GM15510 (cell line): Measurements from ENCODE around the gene SOBP.

Source experiments
- POLR2A ChIP-seq: IDR thresholded peaks from 3 replicates; pipeline ENCODE4 v1.6.1; 2011; ENCODE audit warnings: borderline replicate concordance; ENCODE audit not compliant: insufficient read length; ENCODE audit errors: extremely low read depth

Gene SOBP

DNA sequence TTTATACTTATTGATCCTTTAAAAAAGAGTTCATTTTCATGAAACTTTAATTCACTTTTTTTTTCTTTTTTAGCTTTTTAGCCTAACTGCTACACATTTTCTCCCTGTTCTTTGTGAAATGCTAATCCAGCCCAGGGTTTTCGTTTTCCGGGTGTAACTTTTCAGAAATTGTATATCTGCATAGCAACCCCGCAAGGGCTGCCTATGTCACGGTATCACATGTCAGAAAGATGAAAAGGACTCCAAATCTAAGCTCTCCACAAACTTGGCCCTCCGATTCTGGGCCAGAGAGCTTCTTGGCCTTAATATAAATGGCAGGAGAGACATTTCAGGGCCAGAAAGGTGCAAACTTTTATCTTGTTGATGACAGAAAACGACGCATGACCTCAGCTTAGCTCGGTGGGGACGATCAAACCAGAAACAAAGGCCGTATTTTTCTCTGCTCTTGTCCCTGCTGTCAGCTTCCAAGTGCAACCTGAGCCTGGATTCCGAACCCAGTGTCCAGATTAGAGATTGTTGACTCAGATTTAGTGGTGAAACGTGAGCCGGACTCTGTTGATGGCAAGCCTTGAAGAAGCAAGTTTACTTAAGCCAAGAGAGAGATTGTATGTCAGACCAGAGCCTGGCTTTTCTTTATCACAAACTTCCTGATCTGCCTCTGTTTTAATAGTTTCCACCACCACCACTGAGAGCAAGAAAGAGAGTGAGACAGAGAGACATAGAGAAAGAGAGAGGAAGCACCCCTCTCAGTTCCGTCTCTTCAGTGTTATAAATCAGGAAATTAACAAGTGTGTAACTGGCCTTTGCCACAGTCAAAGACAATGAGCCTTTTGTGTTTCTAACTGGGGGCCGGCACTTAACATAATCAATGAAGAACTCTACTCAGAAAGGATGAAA is 176.4 kb downstream of the SOBP start:
- TF ChIP-seq POLR2A, result no peak

DNA sequence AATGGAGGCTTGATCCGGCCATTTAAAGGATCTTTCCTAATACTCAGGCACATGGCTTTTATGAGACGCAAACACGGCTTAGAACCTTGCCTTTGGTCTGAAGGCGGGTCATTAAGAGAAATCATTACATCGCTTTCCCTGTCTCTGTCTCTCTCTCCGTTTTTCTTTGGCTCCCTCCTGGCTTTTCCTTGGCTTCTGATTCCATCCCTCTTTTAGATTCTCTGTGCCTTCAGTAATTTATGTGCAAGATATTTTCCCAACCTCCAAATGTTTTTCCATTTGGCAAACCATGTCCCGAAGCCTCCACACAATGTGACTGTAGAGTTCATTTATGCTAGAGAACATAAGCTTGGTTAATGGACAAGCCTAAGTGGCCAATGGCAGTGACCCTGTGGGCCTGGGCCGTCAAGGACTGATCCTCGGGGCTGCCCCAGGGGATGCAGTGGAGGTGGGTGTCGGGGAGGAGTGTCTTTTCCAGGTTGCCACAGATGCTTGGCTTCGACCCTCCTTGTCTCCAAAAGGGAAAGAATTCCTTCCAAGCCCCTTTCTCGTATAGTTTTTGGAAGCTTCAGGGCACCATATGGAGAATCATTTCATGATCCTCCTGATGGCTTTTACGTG is 177.2 kb downstream of the SOBP start:
- no peak for TF ChIP-seq POLR2A

DNA sequence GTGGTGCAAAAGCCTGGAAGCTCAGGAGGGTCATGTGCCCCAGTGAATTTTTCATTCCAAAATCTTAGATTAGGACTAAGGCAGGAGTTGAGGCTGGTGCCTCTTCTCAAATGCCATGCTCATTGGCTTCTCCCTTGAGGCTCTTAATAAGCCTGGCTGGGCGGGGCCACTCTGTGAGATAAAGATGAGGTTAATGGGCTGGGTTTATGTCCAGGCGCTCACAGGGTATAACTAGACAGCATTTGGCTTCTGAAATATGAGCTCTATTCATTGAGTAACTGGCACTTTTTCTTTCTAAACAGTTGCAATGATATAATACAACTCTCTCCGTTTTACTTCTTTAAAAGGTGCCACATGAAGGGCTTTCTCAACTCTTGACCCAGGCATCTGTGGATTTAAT is 177.9 kb downstream of the SOBP start:
- TF ChIP-seq POLR2A, result no peak

DNA sequence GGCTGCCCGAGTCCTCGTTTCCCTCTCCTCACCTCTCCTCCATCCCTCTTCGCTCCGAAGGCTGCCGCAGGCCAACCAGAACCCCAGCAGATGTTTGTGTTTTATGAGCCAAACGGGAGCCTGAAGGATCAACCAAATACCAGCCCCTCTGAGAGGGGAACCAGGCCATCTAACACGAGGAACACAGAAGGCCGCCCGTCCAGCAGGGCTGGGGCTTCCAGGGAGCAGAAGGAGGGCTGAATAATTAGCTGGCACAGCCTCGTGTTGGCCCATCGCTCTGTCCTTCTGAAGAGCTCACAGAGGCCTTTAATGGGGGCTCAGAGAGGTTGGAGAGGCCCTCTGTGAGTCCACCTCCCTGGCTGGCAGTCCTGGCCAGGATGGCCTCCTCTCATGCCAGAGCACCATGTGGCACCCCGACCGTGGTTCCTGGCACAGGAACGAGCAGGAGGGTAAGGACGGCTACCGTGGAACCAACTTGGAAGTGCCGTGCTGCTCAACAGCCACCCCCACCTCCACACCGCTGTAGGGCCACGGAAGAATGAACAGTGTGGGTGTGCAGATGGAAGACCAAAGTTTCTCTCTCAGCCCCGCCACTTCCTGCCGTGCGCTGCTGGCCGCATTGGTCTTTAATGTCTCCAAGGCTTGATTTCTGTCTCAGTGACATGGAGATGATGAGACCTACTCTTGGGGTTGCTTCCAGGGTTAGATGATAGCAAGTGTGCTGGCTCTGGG is 179.0 kb downstream of the SOBP start:
- TF ChIP-seq POLR2A, result no peak

DNA sequence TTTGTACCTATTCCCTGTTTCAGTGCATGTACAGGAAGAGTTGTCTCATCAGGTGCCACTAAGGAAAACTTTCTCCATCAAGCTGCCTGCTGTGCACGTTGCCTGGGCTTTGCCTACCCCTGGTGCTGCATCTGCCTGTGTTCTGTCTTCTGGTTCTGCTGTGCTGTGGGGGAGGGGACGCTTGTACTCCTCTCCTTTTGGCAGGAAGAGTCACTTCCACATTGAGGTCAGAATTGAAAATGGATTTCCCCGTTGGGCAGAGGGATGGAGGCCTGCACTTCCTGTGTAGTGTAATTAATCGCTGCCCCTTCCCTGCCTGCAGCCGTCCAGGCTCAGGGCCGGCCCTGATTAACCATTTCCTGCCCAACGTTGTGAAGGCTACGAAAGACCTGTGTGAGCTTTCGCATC is 180.9 kb downstream of the SOBP start:
- no peak for TF ChIP-seq POLR2A

DNA sequence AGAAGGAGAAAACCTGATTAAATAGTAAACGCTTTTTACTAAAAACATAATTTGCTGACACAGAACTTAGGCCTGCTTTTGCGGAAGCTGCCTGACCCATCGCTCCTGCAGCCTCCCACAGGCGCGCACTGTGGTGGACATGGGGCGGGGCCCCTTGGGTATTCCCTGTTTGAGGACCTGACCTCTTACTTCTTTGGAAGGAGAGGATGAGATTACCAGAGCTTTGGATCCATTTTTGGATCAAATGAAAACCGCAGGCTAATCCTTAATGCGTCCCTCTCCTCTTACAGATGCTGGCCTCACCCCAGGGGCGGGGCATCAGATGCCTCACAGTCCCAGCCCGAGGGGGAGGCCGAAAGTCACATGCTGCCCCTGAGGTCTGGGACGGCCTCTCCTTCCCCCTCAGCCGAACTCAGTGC is 183.2 kb downstream of the SOBP start:
- TF ChIP-seq POLR2A, result no peak

DNA sequence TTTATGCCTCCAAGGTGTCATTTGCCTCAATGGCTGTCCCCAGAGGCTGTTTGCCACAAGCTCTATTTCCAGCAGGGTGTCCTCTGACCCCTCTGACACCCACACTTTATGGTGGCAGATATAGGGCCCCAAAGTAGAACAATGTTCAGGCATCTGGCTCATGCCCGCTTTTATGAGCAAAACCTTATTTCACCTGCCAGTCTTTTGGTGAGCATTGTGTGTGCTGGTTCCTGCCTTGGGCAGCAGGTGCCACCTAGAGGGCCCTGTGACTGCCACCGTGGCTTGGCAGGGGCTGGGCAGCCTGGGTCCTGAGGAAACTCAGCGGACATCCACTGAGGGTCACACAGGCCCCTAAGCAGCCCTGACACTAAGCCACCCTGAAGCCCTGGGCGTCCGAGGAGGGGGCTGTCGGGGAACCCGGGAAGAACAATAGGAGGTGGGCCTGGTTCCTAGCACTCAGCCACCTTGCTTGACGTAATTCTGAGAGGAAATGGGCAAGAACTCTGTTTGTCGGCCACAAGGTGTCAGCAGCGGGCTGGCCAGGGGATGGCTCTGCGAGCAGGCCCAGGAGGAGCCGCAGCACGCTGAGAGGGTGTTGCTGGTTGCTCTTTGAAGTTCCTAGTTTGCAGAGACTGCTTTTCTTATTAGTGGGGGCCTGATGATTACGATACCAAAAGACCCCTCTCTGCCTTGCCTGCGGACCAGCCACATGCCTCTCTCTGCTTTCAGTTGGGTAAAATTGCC is 185.2 kb downstream of the SOBP start:
- no peak for TF ChIP-seq POLR2A

DNA sequence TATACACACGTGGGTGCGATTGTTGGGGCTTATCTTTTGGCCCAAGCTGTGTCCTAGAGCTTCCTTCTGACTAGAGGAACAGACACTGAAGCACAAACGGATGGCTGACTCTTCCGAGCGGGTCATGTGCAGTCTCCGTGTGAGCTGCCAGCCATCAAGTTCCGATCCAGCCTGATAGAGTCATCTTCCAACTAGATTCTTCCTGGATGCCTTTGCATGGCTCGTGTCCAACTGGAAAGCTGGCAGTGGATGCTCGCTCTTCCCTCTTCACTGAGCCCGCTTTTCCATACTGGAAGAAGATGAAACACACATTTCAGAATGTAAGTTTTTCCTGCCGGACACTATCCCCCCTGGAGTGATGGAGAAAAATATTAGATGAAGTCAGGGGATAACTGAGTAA is 186.1 kb downstream of the SOBP start:
- no peak for TF ChIP-seq POLR2A

DNA sequence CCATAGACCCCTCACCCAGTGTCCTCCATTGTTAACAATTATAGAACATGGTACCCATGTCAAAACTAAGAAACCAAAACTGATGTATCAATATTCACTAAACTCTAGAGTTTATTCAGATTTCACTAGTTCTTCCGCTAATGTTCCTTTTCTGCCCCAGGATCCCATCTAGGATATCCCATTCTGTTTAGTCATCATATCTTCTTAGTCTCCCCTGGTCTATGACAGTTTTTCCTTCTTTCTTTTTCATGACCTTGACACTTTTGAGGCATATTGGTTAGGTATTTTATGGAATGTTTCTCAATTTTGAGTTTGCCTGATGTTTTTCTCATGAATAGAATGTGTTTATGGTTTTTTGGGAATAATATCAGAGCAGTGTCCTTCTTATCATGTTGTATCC is 187.5 kb downstream of the SOBP start:
- no peak for TF ChIP-seq POLR2A

DNA sequence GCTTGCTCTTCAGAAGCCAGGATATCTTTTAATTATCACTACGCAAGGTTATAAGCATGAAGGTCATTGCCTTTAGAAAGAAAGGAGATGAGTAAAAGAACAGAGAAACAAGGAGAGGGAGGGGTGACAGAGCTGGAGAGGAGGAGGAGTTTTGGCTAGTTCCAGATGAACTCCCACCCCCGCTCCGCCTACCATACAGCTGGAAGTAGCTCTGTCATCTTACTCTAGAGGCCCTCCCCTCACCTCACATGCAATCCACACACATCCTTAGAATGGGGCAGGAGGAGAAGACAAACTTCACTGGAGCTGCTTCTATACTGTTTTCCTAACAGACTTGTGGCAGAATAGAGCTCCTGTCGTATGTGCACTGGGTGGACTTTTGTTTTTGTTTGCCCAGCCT is 189.5 kb downstream of the SOBP start:
- TF ChIP-seq POLR2A, result no peak

DNA sequence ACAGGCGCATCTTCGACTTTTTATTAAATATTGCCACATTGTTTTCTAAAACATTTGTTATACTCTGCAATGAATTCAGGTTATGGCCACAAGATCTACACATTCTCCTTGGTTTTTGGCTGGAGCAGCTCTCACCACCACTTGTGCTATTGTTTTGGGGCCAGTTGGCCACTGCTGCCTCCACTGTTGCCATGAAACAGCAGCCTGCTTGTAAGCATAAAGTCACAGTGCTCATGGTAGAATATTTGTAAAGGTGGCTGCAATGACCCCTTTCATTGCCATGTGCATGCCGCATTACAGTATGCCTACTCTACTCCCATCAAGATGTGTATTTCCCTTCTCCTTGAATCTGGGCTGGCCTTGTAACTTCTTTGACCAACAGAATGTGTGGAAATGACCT is 192.8 kb downstream of the SOBP start:
- no peak for TF ChIP-seq POLR2A

DNA sequence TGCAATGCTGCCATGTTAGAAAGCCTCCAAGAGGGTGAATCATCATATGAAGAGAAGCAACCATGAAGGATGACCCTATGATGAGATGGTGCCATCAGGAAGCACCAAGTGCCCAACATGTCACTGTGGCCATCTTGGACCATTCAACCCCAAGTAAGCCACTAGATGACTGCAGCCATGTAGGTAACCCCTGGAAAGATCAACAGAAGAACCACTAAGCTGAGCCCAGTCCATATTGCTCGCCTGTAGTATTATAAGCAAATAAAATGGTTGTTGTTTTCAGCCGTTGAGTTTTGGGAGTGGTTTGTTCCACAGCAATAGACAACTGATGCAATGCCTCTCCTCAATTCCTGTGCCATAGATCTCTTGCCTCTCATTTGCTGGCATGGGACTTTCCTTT is 193.3 kb downstream of the SOBP start:
- TF ChIP-seq POLR2A, result no peak

DNA sequence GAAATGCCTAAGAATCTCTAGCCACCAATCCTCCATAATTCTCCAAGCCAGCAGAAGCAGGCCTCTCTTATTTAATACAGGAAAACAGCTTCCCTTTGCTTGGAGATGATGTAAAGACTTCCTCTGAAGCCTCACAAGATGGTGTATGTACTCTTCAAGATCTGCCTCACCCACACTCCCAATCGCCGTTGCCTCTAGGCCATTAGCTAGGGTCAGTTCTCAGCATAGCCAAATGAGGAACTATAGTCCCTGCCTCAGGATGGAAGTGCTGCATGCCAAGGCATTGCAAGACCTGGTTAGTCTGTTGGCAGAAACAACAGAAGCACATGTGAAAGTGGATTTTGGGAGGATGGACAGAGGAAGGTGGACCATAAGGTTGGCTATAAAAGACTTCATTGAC is 195.1 kb downstream of the SOBP start:
- no peak for TF ChIP-seq POLR2A

DNA sequence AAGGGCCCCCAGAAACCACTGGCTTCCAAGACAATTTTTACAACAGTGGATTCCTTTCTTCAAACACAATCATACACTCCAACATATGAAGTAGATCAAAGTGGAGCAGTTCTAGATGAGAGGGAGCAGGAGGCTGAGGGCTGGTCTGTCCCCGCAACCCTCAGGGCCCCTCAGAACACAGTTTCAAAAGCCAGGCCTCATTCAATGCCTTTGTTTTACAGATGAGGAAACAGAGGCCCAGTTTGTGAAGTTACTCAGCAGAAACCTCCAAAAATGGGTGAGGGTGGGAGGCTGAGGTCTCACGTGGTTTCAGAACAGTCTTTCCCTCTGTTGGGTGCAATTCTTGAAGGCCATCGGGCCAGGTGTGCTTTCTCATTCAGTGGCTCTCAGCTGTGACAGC is 199.3 kb downstream of the SOBP start:
- TF ChIP-seq POLR2A, result no peak
